GM19193 (cell line): ENCODE data around the gene SNTG2.

Experiments used
- POLR2A ChIP-seq: IDR thresholded peaks from 4 replicates; pipeline ENCODE4 v1.6.1; 2011; ENCODE audit not compliant: insufficient read depth, insufficient read length; ENCODE audit errors: extremely low read depth

Gene SNTG2

DNA sequence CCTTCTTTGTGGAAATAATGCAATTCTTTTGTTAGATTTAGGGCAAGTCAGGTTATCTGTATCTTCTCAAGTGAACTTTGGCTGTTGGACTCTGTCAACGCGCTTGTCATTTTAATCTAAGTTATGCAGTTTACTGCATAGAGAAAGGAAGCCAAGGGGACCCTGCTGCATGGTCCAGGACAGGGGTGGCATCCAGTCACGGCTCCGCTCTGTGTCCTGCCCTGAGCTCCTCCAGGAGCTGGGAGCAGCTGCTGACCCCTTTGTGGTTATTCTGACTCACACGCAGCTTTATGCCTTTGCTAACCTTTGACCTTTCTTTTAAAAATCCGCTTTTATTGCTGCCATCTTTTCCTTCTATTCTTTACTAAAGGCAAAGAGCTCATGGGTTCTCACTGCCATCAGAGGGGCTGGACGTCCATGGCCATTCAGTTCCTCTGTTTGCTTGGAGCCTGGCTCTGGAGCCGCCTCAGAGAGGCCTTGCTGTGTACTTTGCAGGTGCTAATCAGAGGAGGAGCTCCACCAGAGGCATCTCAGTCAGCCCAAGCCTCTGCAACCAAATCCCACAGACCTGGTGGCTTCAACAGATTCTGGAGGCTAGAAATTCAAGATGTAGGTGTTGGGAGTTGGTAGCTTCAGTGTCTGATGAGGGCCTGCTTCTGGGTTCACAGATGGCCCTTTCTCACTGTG, 39.3 kb downstream of the SNTG2 start:
- TF ChIP-seq POLR2A, result no peak

GRCh38 chr2:990970-991369, 40.3 kb downstream of the SNTG2 start:
- no peak for TF ChIP-seq POLR2A

- TF ChIP-seq POLR2A, result no peak
These were observed 51.7 kb downstream of the SNTG2 start for GRCh38 chr2:1002350-1002749.

GRCh38 chr2:1004398-1004797, 53.7 kb downstream of the SNTG2 start:
- no peak for TF ChIP-seq POLR2A

DNA sequence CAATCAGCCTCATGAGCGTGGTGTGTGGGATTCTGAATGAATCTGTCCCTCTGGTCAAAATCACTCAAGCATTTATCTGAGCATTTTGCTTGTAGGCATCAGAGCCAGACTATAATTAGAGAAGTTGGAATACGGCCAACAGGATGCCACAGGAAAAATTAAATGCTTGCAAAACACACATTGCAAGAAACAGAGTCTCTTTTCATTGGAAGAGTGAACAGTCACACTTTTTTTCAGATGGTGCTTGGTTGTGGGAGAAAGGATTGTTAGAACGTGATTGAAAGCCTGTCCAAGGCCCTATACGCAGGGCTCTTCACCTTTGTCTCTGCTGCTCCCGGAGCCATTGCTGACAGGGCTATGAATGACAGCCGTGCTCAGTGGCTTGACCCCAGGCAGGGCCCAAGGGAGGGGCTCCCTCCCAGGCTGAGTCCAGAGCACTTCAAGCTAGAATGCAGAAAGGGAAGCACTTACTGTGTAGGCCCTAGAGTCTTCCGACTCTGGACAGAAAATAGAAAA, 59.8 kb downstream of the SNTG2 start:
- no peak for TF ChIP-seq POLR2A

- no peak for TF ChIP-seq POLR2A
These were observed 60.4 kb downstream of the SNTG2 start for GRCh38 chr2:1011006-1011405.

- no peak for TF ChIP-seq POLR2A
These were observed 61.3 kb downstream of the SNTG2 start for GRCh38 chr2:1011985-1012384.

DNA sequence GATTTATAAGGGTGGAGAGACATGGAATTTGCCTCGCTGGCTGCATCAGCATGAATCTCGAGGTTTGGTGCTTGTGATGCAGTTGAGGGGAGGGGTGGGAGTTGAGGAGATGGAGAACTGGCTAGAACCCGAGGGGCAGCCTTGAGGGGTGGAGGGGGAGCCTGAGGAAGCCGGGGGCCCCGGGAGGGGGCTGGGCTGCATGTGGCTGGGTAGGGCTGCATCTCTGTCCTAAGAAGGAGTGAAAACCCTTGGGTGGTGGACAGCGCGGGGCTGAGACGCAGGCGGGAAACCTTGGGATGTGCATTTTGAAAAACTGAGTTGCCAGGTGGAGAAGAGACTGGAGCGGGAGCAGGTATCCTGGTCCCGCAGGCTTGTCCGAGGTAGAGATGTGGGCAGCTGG, 64.2 kb downstream of the SNTG2 start:
- no peak for TF ChIP-seq POLR2A

DNA sequence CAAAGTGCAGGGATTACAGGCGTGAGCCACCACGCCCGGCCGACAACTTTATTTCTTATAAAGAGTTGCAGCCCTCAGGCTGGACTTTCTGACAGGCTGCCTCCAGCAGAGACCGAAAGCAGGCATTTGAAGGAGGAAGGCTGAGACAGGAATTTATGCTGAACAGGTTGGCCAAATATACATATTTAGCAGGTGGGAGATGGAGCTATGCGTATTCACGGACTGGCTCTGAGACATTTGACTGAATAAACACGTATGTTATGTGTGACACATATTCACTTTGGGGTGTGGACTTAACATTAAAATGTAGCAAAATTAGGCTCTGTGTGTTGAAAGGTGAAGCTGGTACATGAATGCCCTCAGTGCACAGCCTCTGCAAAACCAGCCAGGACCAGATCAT, 65.9 kb downstream of the SNTG2 start:
- no peak for TF ChIP-seq POLR2A

GRCh38 chr2:1017827-1018226, 67.2 kb downstream of the SNTG2 start:
- no peak for TF ChIP-seq POLR2A

DNA sequence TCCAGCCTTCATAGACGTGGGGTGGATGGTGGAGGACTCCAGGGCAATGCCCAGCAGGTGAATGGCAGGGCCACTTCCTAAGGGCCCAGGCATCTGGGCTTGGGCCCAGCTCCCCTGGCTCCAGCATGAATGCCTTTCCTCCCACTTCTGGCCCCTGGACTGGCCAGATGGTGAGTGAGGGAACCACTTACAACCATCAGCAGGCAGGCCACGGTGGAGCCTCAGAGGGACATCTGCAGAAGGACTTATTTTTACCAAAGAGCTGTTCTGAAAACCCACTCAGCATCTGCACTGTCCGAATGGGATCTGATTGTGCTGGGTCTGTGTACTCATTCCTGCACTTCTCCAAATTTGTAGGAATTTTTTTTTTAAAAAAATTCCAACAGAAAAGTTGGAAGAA, 69.6 kb downstream of the SNTG2 start:
- no peak for TF ChIP-seq POLR2A

DNA sequence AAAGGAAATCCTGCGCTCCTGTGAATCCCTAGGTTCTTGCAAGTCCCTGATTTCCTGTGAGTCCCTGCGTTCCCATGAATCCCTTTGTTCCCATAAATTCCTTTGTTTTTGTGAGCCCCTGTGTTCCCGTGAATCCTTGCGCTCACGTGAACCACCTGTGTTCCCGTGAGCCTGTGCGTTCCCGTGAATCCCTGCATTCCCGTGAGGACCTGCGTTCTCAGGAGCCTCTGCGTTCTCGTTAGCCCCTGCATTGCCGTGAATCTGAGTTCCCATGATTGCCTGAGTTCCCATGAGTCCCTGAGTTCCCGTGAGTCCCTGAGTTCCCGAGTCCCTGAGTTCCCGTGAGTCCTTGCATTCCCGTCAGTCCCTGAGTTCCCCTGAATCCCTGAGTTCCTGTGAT, 71.5 kb downstream of the SNTG2 start:
- TF ChIP-seq POLR2A, result no peak

- TF ChIP-seq POLR2A, result no peak
These were observed 74.3 kb downstream of the SNTG2 start for GRCh38 chr2:1024981-1025380.

- TF ChIP-seq POLR2A, result no peak
These were observed 75.5 kb downstream of the SNTG2 start for GRCh38 chr2:1026141-1026540.

DNA sequence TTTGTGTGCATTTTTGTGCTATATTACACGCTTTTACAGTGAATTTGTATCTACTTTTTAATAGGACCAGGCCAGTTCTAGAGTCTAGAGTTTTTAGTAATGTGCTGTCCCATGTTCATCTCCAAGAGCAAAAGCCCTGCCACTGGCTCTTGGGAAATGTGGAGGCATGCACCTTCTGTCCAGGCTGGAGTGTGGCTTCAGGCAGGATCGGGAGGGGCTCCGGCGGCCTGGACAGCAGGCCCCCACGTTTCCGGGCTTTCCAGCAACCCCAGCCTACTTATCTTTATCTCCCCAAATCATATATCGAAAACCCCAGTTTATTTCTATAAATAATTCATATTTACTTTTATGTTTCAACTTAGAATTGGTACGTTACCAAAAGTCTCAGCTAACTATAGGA, 78.2 kb downstream of the SNTG2 start:
- no peak for TF ChIP-seq POLR2A

- TF ChIP-seq POLR2A, result no peak
These were observed 81.4 kb downstream of the SNTG2 start for GRCh38 chr2:1032030-1032429.

GRCh38 chr2:1033069-1033468, 82.4 kb downstream of the SNTG2 start:
- no peak for TF ChIP-seq POLR2A
